ENCODE measurements around the gene PLCL1.
"Not testable (repeated sequence)": the region's sequence is repeated elsewhere in the genome, so short reads cannot be mapped to it uniquely, and the experiment has no call there.

PLCL1 gene

GRCh38 chr2:198186257-198186656, 381.9 kb downstream of the PLCL1 start:
- no peak for TF ChIP-seq BHLHE40 (IDR thresholded peaks at IDR 0.05; ENCODE audit: borderline replicate concordance)
- TF ChIP-seq SUZ12 (IDR thresholded peaks at IDR 0.05): no peak
- TF ChIP-seq PKNOX1 (IDR thresholded peaks at IDR 0.05): no peak
- TF ChIP-seq SP1 (IDR thresholded peaks at IDR 0.05): no peak
- no peak for TF ChIP-seq L3MBTL2 (conservative IDR thresholded peaks at IDR 0.05)
- TF ChIP-seq FOXM1 (IDR thresholded peaks at IDR 0.05; ENCODE audit: borderline replicate concordance): no peak
- TF ChIP-seq ZNF384 (IDR thresholded peaks at IDR 0.05): no peak
- no peak for TF ChIP-seq FOXK2 (IDR thresholded peaks at IDR 0.05)
- TF ChIP-seq HDGF (IDR thresholded peaks at IDR 0.05; ENCODE audit: borderline replicate concordance): no peak
- TF ChIP-seq TARDBP (IDR thresholded peaks at IDR 0.05): no peak
- no peak for TF ChIP-seq LEF1 (IDR thresholded peaks at IDR 0.05; ENCODE audit: borderline replicate concordance)
- no peak for TF ChIP-seq NFRKB (IDR thresholded peaks at IDR 0.05)
- no peak for TF ChIP-seq ELF4 (IDR thresholded peaks at IDR 0.05)
- TF ChIP-seq ARNT (IDR thresholded peaks at IDR 0.05): no peak
- no peak for TF ChIP-seq CTBP1 (IDR thresholded peaks at IDR 0.05; ENCODE audit: borderline replicate concordance)
- TF ChIP-seq FOXA1 (IDR thresholded peaks at IDR 0.05): no peak
- no peak for DNase-seq (ENCODE audit: extremely low spot score)
- ChIA-PET CTCF (no interaction called here), POLR2A (no interaction called here)

- TF ChIP-seq HDGF (IDR thresholded peaks at IDR 0.05; ENCODE audit: borderline replicate concordance) (no peak), BHLHE40 (IDR thresholded peaks at IDR 0.05; ENCODE audit: borderline replicate concordance) (no peak), ELF4 (IDR thresholded peaks at IDR 0.05) (no peak), L3MBTL2 (conservative IDR thresholded peaks at IDR 0.05) (no peak), NFRKB (IDR thresholded peaks at IDR 0.05) (no peak), ARNT (IDR thresholded peaks at IDR 0.05) (no peak), CTBP1 (IDR thresholded peaks at IDR 0.05; ENCODE audit: borderline replicate concordance) (no peak), FOXK2 (IDR thresholded peaks at IDR 0.05) (no peak), SUZ12 (IDR thresholded peaks at IDR 0.05) (no peak), ZNF384 (IDR thresholded peaks at IDR 0.05) (no peak), FOXA1 (IDR thresholded peaks at IDR 0.05) (no peak), PKNOX1 (IDR thresholded peaks at IDR 0.05) (no peak), LEF1 (IDR thresholded peaks at IDR 0.05; ENCODE audit: borderline replicate concordance) (no peak), FOXM1 (IDR thresholded peaks at IDR 0.05; ENCODE audit: borderline replicate concordance) (no peak), SP1 (IDR thresholded peaks at IDR 0.05) (no peak), TARDBP (IDR thresholded peaks at IDR 0.05) (no peak)
- DNase-seq (ENCODE audit: extremely low spot score): no peak
- CTCF ChIA-PET: no interaction called here
- POLR2A ChIA-PET: no interaction called here
Measured at GRCh38 chr2:198187841-198188240, 383.4 kb downstream of the PLCL1 start.

GRCh38 chr2:198188982-198189381, 384.6 kb downstream of the PLCL1 start:
- TF ChIP-seq NFRKB (IDR thresholded peaks at IDR 0.05): no peak
- no peak for TF ChIP-seq FOXA1 (IDR thresholded peaks at IDR 0.05)
- no peak for TF ChIP-seq PKNOX1 (IDR thresholded peaks at IDR 0.05)
- no peak for TF ChIP-seq L3MBTL2 (conservative IDR thresholded peaks at IDR 0.05)
- ChIA-PET CTCF (no interaction called here), POLR2A (no interaction called here)
- DNase-seq (ENCODE audit: extremely low spot score): no peak

DNA sequence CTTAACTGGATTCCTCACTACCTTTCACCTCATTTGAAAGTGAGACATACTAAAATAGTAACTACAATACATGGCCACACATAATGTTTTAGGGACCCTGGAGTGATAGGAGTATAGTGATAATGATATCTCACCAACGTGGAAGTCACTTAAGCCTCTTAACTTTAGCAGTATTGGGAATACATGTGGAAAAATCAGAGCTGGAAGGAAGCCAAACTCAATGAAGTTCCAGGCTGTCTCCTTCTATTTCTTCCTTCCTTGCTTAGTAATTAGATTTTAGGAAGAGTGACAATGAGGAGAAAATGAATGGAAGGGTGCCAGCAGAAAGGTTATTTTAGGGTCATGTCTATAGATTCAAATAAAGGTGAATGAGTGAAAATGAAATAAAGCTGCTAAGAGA, 387.3 kb downstream of the PLCL1 start:
- DNase-seq (ENCODE audit: extremely low spot score): no peak
- ChIA-PET POLR2A (no interaction called here), CTCF (no interaction called here)
- TF ChIP-seq LEF1 (IDR thresholded peaks at IDR 0.05; ENCODE audit: borderline replicate concordance) (no peak), BHLHE40 (IDR thresholded peaks at IDR 0.05; ENCODE audit: borderline replicate concordance) (no peak), PKNOX1 (IDR thresholded peaks at IDR 0.05) (no peak), CTBP1 (IDR thresholded peaks at IDR 0.05; ENCODE audit: borderline replicate concordance) (no peak), L3MBTL2 (conservative IDR thresholded peaks at IDR 0.05) (no peak)

GRCh38 chr2:198196556-198196955, 392.2 kb downstream of the PLCL1 start:
- CTCF ChIA-PET; POLR2A ChIA-PET; DNase-seq (ENCODE audit: extremely low spot score): not testable (repeated sequence)
